SKM-1 treated with dmso at 0.1 percent for 144 hours (cell line): Measurements from ENCODE around the gene CUEDC2.

Experiments
- DNase-seq: peaks from one replicate; lab custom pipeline; 2025; ENCODE audit not compliant: unreplicated experiment; lab: John Stamatoyannopoulos, UW

Gene CUEDC2, protein sequence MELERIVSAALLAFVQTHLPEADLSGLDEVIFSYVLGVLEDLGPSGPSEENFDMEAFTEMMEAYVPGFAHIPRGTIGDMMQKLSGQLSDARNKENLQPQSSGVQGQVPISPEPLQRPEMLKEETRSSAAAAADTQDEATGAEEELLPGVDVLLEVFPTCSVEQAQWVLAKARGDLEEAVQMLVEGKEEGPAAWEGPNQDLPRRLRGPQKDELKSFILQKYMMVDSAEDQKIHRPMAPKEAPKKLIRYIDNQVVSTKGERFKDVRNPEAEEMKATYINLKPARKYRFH

GRCh38 chr10:102432162-102432950 is at the start of gene CUEDC2:
Gene CUEDC2, minus strand, starts transcription at chr10:102432574. Its CDS starts 7,386 bp downstream, at chr10:102425188.
- peak; percentile 96 for DNase-seq

- DNase-seq, result no peak
Measured at GRCh38 chr10:102480396-102480795, 48.0 kb upstream of the CUEDC2 start.

- no peak for DNase-seq
Measured at GRCh38 chr10:102479651-102480050, 47.3 kb upstream of the CUEDC2 start.

GRCh38 chr10:102476466-102477141 is 44.2 kb upstream of the CUEDC2 start:
- DNase-seq, result no peak

DNA sequence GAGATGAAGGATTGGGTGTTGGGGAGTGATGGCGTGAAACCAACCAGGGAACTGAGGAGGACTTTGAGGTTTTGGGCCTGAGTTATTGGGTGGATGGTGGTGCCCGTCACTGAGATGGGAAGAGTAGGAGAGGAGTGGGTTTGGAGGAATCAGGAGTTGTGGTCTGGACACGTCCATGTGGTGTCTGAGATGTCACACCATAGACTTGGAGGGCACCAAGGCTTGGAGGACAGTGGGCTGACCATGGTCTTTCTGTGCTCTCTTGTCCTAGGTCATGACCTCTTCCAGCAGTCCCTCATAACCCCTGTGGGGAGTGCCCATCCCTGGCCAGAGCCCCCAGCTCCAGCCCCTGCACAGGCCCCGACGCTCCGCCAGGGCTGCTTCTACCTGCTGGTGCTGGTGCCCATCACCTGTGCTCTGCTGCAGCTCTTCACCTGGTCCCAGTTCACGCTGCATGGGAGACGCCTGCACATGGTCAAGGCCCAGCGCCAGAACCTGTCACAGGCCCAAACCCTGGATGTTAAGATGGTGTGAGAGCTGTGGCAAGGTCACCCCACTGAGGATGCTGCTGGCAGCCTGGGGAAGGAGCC is 43.2 kb upstream of the CUEDC2 start:
- DNase-seq, result no peak

DNA sequence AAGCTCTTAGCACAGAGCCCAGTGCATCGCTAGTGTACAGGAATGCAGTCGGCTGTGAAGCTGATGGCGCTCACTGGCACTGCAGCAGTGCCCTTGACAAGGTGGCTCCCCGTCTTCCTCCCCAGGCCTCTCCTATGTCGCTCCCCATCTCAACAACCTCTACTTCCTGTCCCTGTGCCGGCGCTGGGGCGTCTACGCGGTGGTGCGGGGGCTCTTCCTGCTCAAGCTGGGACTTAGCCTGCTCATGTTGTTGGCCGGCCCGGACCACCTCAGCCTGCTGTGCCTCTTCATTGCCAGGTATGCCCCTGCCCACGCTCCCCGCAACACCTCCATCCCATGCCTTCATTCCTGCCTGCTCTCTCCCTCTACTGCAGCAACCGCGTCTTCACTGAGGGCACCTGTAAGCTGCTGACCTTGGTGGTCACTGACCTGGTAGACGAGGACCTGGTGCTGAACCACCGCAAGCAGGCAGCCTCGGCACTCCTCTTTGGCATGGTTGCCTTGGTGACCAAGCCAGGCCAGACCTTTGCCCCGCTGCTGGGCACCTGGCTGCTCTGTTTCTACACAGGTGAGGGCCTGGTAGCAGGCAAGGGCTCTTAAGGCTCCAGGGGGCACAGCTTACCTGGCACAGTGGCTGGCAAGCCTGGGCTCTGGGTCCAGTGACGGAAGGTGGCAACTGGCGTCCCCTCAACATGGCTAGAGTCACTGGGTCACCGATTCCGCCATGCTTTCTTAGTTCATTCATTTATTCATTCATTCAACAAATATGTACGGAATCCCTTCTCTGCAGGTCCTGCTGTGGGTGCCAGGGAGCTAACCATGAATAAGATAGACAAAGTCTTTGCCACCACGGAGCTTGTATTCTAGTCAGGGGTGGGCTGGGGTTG is 41.3 kb upstream of the CUEDC2 start:
- DNase-seq, result no peak

- DNase-seq, result no peak
Measured at GRCh38 chr10:102470579-102471546, 38.5 kb upstream of the CUEDC2 start.

DNA sequence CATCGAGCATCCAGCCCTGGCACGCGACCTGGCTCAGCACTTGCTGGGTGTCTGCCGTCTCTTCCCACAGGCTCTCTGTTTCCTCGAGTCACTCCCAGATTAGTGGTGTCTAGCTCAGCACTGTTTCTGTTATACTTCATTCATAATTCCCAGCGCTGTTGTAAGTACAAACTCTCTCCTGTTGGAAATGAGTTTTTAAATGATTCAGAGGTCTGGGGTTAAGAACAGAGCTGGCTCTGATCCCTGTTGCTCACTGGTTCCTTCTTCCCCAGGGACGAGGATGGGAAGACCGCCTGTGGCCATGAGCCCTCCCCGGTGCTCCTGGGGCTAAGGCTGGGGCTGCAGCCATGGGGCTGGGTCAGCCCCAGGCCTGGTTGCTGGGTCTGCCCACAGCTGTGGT is 36.3 kb upstream of the CUEDC2 start:
- DNase-seq, result no peak

GRCh38 chr10:102467971-102468438 is 35.6 kb upstream of the CUEDC2 start:
- DNase-seq, result peak; percentile 82

DNA sequence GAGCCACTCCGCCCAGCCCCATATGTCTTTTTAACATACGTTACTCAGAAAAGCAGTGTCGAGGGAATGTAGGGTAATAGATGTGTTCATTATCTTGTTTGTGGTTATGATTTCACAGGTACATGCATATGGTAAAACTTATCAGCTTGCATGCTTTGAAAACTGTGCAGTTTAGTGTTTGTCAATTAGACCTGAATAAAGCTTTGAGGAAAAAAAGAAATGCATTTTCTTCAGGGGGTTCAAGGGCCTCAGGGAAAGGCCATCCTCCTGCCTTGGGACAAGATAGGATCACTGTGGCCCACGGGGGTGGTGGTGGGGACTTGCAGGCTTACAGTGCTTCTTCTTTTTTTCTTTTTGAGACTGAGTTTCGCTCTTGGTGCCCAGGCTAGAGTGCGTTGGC is 34.9 kb upstream of the CUEDC2 start:
- no peak for DNase-seq

GRCh38 chr10:102465466-102465865 is 33.1 kb upstream of the CUEDC2 start:
- DNase-seq, result no peak

DNA sequence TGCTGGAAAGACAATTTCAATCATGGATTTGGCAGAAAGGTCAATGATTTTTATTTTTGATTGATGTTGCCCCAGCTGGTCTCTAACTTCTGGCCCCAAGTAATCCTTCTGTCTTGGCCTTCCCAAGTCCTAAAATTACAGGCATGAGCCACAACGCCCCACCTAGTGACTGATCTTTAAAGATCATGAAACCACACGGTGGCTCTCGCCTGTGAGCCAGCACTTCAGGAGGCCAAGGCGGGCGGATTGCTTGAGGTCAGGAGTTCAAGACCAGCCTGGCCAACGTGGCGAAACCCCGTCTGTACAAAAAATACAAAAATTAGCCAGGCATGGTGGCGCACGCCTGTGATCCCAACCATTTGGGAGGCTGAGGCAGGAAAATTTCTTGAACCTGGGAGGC is 31.6 kb upstream of the CUEDC2 start:
- DNase-seq, result no peak

- DNase-seq, result no peak
Measured at GRCh38 chr10:102462512-102463054, 30.2 kb upstream of the CUEDC2 start.

DNA sequence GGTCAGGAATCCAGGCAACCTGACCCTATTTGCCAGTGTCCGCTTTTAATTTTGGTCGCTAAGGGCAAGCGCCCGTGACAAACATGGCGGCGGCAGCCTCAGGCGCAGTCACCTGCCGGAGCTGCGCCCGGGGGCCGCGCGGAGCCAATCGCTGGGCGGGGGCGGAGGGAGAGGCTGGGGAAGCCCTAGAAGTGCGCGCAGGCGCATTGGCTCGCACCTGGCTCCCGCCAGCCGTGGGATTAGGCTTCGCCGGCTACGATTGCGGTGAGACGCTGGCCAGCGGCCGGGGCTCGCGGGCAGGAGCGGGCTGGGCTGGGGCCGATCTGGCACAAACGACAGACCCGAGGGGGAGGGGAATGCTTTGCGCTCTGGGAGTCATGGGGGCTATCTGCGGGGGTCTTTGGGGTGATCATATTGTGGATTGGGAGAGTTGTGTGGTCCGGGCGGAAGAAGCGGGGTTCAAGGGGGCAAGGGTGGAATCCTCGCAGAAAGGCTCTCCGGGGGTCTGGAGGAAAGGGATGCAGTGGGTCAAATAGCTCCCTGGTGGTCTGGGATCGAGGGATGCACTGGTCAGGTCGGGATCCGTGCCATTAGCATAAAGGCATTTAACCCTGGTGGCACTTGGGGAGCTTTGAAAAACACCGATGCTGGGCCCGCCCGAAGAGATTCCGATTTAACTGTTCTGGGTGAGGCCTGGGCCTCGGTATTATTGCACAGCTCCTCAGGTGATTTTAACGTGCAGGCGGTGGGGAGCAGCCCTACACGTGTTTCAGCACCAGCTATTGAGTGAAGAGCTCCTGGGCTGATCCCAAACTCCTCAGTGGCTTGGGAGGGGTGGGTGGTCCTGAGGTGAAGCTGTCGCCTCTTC is 29.0 kb upstream of the CUEDC2 start:
- DNase-seq, result peak; percentile 85

DNA sequence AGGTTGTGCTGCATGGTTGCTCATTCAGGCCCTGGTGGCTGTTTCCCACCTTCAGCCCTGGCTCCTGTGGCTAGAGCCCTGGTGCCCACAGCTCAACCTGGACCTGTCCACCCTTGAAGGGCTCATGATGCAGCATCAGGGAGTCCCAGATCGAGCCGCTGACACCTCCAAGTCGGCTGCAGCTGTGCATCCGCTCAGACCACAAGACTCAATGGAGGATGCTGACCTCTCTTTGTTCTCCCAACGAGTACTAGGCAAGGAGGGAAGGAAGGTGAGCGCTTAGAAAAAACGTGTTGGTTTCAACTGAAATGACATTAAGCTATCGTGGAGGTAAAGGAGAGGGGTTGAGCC is 28.4 kb upstream of the CUEDC2 start:
- no peak for DNase-seq

DNA sequence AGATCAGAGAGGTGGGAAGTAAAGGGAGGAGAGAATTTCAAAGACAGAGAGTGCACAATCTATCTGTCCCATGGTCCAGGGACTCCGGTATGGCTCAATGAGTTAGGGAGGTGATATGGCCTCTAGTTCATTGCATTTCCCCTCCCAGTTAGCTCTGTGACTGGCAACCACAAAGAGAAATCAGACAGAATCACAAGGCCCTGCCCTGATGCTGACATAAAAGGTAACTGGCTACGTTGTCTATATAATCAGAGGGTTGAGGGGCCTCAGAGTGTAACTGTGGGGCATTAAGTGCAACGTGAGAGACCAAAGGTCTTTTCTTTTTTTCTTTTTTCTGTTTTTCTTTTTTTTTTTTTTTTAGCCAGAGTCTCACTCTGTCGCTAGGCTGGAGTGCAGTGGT is 26.3 kb upstream of the CUEDC2 start:
- no peak for DNase-seq

DNA sequence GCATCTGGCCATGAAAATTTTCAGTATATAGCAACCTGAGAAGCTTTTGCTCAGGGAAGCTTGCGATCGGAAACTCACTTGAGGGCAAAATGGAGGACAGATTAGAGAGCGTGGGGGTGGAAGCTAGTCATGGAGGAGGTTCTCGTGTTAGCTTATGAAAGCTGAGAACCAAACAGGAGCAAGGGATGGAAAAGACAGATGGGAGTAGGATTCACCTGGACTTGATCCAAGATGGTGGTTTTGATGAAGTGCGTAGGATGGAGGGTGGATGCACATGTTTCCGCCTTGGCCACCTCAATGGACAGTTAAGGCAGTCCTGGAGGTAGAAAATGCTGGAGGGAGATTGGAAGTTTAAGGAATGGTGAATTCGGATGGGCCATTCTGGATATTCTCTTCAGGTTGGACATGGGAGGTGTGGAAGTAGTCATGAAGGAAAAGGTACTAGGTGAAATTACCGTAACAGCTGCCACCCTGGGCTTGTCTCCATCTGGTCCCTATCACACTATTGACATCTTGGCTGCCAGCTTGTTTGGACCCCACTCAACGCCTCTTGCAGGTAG is 25.3 kb upstream of the CUEDC2 start:
- no peak for DNase-seq
